HG03175 (cell line): ENCODE measurements around the gene SLC25A24.
"Not testable (repeated sequence)": the region's sequence is repeated elsewhere in the genome, so short reads cannot be mapped to it uniquely, and the experiment has no call there.

Experiments used
- ATAC-seq: cut with Tn5 transposase; IDR thresholded peaks from one replicate; pipeline ENCODE4 v1.9.1; 2021; ENCODE audit warnings: mild to moderate bottlenecking, moderate library complexity; ENCODE audit not compliant: unreplicated experiment

Gene SLC25A24

DNA sequence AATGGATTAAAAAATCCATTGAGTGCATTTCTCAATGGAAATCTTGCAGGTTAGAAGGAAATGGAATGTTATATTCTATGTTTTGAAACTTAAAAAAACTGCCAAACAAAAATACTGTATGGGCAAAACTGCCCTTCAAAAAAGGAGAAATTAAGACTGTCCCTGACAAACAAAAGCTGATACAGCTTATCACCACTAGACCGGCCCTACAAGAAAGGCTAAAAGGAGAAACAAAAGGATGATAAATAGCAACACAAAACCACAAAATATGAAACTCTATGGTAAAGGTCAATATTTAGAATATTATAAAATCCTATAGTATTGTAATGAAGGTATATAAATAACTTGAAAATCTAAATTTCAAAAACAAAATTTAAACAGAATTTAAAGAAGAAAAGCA is 60.0 kb downstream of the SLC25A24 start:
- ATAC-seq: no peak

- not testable (repeated sequence) for ATAC-seq
Observed at GRCh38 chr1:108139555-108139954, 60.6 kb downstream of the SLC25A24 start.

- ATAC-seq: not testable (repeated sequence)
Observed at GRCh38 chr1:108133148-108133547, 67.0 kb downstream of the SLC25A24 start.

- ATAC-seq: not testable (repeated sequence)
Observed at GRCh38 chr1:108132367-108132766, 67.8 kb downstream of the SLC25A24 start.

- not testable (repeated sequence) for ATAC-seq
Observed at GRCh38 chr1:108131281-108131680, 68.9 kb downstream of the SLC25A24 start.

- no peak for ATAC-seq
Observed at GRCh38 chr1:108130794-108131193, 69.3 kb downstream of the SLC25A24 start.

DNA sequence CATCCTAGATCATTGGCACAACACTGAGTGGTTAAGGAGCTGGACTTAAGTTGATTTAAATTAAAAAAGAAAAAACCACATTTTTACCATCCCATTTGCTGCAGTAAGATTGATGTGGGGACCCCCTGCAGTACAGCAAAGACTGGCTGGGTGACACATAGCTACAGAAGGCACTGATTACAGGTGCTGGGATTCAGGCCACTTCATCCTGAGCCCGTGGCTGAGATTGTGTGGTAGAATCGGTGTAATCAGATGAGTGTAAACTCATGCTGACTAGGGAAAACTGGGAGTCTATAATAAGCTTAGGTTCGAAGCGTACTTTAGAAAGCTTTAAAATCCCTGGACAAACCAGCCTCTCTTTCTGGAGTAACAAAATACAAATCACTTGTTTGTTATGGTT is 70.1 kb downstream of the SLC25A24 start:
- ATAC-seq: no peak

DNA sequence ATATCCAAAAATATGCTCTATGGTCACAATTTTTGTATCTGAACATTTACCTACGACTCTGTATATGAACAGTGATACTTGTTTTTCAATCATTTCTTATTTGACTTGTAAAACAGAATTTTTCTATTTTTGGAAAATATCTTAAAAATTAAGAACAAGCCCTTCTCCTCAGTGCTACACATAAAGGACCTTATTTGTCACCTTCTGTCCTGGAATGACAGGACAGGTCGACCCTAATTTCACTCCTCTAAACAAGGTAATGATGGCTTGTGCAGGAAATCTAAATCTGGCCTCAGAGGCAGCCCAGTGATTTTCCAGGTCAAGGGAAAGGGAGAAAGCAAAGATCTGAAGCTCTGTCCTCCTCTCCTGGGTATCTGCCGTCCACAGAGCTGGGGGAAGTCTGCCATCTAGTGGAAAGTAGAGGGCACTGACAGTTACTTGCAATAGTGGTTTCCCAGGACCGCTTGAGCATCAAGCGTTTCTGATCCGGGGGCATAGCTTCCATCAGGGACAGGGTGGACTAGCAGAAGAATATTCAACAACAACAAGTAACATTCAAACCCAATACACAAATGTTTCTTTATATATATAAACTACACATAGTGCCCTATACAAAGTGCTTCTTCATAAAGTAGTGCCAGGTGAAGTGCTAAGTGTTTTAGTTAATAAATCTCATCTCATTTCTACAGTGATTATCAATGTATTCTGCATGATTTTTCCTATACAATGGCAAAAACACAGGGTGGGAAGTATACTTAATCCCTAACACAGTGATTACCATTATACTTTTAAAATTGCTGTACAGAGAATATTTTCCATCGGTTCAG is 74.6 kb downstream of the SLC25A24 start:
- ATAC-seq: peak; percentile 95

GRCh38 chr1:108124622-108125311 is 75.4 kb downstream of the SLC25A24 start:
- ATAC-seq: no peak

- ATAC-seq: no peak
Observed at GRCh38 chr1:108124023-108124422, 76.1 kb downstream of the SLC25A24 start.

DNA sequence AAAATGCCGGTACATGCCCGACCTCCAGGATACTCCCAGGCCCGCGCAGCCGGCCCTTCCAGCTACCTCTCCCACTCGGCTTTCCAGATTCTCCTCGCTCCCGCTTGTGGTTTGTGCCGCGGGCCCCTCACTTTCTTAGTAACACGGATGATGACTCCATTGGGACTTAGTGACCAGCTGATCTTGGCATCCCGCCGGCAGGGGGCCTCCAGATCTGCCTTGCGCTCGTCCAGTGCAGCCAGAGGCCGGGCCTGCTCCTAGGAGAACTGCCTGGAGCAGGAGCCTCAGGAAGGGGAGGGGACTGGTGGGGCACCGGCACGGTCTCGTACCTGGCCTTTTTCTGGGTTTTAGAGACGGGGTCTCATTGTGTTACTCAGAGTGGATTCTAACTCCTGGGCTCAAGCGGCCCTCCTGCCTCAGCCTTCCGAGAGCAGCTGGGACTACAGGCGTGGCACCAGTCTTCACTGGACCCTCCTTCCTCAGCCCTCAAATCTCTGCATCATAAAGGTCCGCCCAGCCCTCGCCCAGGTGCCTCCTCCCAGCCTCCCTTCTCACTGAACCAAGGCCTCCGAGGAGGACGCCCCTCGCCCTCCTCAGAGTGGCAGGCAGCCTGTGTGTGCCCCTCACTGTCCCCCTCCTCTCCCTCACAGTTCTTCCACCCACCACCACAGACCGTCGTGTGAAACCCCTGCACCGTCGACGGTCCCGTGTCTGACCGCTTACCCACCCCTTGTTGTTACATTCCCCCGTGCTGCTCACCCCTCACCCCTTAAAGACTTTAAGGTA is 78.6 kb downstream of the SLC25A24 start:
- no peak for ATAC-seq

DNA sequence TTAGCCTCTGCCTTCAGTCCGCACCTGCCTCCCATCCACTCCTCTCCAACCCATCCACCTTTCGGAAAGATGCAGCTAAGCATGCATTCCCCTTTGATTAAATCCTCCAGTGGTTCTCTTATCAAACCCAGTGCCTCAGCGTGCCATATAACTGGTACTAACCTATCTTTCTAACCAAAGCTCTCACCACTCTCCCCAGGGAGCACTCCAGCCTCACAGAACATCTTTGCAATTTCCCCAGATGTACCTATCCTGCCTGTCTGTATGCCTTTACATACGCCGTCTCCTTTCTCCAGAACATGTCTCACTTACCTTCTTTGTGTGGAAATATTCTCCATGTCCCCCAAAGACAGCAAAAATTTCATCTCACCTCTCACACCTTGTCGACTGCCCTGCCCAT is 80.0 kb downstream of the SLC25A24 start:
- ATAC-seq: no peak

DNA sequence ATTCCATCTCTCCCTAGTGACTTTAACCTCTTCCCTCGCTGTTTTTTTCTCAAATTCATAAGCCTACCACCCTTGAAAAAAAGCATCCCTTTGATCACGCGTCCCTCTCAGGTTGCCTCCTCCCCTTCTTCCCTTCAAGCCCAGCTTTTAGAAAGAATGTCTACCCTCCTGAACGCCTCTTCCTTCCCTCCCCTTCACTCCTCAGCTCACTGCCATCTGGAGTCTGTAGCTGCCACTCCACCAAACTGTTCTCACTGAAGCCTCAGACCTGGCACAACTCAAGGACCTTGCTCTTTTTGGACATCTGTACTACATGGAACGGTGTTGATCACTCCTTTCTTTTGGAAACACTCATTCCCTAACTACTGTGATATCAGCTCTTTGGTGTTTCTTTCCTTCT is 80.6 kb downstream of the SLC25A24 start:
- no peak for ATAC-seq

GRCh38 chr1:108117945-108118902 is 81.9 kb downstream of the SLC25A24 start:
- no peak for ATAC-seq

GRCh38 chr1:108117237-108117636 is 82.9 kb downstream of the SLC25A24 start:
- no peak for ATAC-seq

DNA sequence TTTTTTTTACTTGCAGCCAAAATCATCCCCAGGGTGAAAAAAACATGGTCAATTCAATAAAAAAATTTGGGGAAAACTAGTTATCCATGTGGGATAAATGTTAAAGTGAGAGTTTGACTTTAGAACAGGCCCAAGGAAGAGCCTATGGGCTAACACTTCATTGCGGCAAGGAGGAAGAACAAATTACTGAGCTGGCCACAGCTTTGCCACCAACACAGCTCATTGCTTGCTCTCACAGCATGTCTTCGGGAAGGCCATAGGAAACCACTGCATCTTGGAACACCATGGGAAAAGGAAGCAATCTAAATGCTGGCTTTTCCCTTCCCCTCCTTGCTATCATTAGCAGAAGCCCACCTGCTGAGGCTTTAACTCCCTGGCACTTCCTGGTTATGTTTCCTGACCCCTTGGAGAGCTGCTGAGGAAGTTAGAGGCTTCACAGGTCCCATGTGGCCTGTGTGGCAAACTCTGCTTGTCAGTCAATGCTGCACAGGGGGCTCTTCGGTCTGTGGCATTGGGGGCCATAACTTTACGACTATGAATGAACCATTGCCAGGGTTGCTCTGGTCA is 86.0 kb downstream of the SLC25A24 start:
- ATAC-seq: no peak

DNA sequence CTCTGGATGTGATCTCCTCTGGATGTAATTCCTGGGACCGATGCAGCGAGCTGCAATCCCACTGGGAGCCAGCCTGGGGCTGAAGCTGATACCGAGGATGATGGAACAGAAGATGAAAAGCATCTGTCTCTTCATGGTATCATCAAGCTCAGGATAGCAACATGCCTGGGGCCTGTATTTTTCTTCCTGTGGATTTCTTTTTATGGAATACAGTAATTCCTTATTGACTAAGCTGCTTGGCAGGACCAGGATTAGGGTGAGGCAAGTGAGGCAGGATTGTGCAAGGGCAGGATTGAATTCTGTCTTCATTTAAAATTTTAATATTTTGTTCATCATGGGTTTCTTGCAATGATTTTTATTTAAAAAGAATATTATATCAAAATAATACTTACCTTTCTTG is 86.6 kb downstream of the SLC25A24 start:
- no peak for ATAC-seq

GRCh38 chr1:108109295-108109973 is 90.7 kb downstream of the SLC25A24 start:
- no peak for ATAC-seq

DNA sequence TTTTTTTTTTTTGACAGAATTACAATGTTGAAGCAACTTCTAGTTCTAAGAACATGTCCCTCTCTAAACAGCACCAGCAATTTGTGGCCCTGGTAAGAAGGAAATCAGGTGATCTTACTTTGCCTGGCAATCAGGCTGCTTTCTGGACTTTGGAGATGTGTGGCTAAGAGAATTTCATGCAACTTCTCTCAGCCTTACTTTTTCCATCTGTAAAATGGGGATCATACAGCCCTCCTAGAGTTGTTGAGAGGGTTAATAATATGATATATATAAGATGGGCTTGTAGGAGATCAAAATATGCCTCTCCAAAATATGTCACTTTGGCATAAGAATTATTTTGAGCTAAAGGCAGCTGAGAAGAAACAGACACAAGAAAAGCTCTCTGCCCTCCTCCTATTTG is 92.0 kb downstream of the SLC25A24 start:
- ATAC-seq: no peak
